COLO829 (cell line): ENCODE data around the gene SLCO4A1.
A peak's percentile ranks its signal among the peaks of the same experiment; 100 is the strongest.
"Not testable (repeated sequence)": the region's sequence is repeated elsewhere in the genome, so short reads cannot be mapped to it uniquely, and the experiment has no call there.

ENCODE experiments used
- DNase-seq: peaks from one replicate; pipeline ENCODE4 v3.0.0; 2012; ENCODE audit warnings: low spot score

SLCO4A1 gene

GRCh38 chr20:62622877-62623487, 19.3 kb upstream of the SLCO4A1 start:
- DNase-seq, result no peak

- peak; percentile 97 for DNase-seq
These were observed 18.6 kb upstream of the SLCO4A1 start for GRCh38 chr20:62623488-62624324.

- DNase-seq, result no peak
These were observed 18.0 kb upstream of the SLCO4A1 start for GRCh38 chr20:62624325-62624690.

- DNase-seq, result no peak
These were observed 17.4 kb upstream of the SLCO4A1 start for GRCh38 chr20:62624719-62625453.

- no peak for DNase-seq
These were observed 16.8 kb upstream of the SLCO4A1 start for GRCh38 chr20:62625516-62625915.

GRCh38 chr20:62625921-62626547, 16.3 kb upstream of the SLCO4A1 start:
- no peak for DNase-seq

- not testable (repeated sequence) for DNase-seq
These were observed 14.9 kb upstream of the SLCO4A1 start for GRCh38 chr20:62627425-62627824.

GRCh38 chr20:62627901-62628612, 14.2 kb upstream of the SLCO4A1 start:
- no peak for DNase-seq

- no peak for DNase-seq
These were observed 13.6 kb upstream of the SLCO4A1 start for GRCh38 chr20:62628691-62629090.

- DNase-seq, result no peak
These were observed 12.3 kb upstream of the SLCO4A1 start for GRCh38 chr20:62629864-62630470.

GRCh38 chr20:62631336-62632308, 10.7 kb upstream of the SLCO4A1 start:
- no peak for DNase-seq

GRCh38 chr20:62632575-62633090, 9.7 kb upstream of the SLCO4A1 start:
- DNase-seq, result no peak

- no peak for DNase-seq
These were observed 8.5 kb upstream of the SLCO4A1 start for GRCh38 chr20:62633598-62634329.

- no peak for DNase-seq
These were observed 7.9 kb upstream of the SLCO4A1 start for GRCh38 chr20:62634330-62634967.

- no peak for DNase-seq
These were observed 7.1 kb upstream of the SLCO4A1 start for GRCh38 chr20:62635232-62635631.

- DNase-seq, result no peak
These were observed 6.5 kb upstream of the SLCO4A1 start for GRCh38 chr20:62635852-62636251.

- DNase-seq, result no peak
These were observed 5.9 kb upstream of the SLCO4A1 start for GRCh38 chr20:62636446-62636845.

GRCh38 chr20:62637110-62637509, 5.2 kb upstream of the SLCO4A1 start:
- DNase-seq, result no peak
